GM19035 (cell line): ENCODE measurements around the gene MYLK.
"Not testable (repeated sequence)": the region's sequence is repeated elsewhere in the genome, so short reads cannot be mapped to it uniquely, and the experiment has no call there.

ENCODE experiments used
- ATAC-seq: cut with Tn5 transposase; IDR thresholded peaks from one replicate; pipeline ENCODE4 v1.9.1; 2021; ENCODE audit not compliant: unreplicated experiment

MYLK gene

DNA sequence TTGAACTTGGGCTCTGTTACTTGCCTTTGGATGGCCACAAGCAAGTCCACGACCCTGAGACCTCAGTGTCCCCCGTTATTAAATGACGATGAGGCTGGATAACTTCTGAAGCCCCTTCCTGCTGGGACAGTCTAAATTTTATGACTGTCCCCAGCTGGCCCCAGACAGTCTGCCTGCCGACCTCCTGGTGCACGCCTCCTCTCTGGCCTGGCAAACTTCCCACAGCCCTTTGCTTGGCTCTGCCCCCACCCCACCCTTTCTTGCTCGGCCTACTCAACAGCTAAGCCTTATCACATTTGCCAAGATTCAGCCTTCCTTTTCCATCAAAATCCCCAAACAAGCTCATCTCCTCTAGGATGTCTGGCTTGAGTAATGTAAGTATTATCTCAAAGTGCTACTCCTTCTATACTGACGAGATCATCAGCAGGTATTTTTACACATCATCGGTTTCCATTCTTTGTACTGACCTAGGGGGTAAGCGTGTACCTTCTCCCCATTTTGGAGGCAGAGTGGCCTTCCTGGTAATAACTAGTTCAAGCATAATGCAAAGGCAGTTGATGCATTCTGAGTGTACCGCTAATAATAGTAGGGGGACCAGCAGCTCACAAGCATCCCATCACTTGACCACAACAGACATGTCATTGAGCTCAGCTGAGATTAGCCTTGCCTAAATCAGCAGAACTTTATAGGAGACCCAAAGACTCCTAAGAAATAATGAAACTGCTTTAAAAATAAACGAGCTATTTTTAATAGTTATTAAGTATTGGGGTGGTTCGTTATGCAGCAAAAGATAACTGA is 178.4 kb downstream of the MYLK start:
- ATAC-seq: no peak

DNA sequence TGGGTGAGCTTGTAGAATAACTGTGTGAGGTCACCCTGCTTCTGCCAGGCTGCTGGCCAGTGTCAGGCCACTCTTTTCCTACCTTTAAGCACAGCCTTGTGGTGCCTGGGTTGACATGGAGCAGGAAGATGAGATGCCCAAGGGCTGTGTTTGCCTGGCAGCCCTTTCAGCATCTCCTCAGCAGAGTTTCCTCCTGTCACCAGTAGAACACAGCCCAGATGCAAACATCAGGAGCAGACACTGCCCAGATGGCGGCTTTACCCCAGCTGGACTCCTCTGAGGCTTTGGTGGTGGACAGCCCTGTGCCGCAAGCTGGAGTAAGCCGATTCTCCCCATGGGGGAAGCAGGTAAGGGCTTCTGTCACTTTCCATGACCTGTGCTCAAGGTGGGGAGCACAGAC is 180.5 kb downstream of the MYLK start:
- ATAC-seq: not testable (repeated sequence)

DNA sequence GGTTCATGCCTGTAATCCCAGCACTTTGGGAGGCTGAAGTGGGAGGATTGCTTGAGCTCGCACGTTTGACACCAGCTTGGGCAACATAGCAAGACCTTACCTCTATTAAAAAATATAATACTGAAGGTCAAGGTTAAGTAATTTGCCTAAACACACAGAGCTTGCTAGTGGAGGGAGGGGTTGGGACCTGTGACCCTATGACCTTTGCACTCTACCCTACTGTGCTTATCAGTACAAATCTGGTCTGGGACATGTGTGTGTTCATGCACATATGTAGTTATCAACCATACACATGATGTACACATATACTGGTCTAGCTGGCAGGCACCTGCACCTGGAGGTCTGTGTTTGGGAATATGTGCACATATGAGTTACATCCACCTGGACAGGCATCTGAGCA is 181.4 kb downstream of the MYLK start:
- ATAC-seq: no peak

DNA sequence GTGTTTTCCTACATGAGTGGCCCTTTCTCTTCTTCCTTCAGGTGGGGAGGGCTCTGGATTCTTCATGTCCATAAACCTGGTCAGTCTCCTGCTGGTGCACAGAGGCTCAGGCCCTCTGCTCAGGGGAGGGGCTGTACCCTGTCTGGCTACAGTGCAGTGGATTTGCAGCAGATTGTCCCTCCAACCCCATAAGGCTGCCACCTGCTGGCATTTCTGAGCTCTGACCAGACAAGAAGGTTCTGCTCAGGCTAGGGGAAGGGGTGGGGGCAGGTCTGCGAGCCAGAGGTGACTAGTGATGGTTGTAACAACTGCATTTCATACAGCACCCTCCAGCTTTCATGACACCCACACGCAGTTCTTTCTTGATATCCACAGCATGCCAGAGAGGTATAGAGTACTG is 182.1 kb downstream of the MYLK start:
- ATAC-seq: not testable (repeated sequence)

DNA sequence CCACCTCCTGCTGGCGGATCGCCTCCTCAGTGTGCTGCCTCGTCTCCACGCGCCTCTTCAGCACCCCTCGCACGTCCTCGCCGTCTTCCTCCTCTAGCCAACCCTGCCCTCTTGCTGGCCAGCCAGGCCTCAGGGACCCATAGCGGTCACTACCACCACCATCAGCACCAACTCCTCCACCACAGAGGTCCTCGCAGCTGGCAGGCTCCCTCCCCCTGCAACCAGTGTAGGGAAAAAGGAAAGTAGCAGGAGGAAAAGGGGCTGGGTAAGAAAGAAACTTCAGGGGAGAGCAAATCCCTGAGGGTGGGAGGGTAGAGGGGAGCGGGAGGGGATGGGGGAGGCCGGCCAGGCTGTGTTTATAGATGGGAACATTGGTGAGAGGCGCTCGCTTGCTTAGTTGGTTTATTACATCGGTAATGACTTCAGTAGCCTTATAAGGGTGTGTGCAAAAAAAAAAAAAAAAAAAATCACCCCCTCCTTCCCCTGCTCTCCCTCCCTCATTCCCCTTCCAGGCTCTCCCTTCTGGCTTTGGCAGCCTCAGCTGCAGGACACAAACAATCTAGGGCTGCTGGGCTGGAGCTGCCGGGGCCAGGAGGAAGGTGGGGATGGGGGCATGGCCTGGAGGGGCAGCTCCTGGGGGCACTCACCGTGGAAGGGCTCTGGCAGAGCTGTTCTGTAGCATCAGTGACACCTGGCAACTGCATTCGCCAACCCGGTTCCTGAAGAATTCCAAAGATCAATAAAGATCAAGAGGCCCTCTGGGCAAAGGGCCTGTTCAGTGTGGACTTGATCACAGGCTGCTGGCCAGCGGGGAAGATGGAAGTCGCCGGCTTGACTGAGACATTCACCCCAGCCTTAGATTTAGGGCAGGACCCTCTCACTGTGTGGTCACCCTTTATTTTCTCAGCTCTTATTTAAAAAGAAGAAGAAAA is 183.1 kb downstream of the MYLK start:
- no peak for ATAC-seq

DNA sequence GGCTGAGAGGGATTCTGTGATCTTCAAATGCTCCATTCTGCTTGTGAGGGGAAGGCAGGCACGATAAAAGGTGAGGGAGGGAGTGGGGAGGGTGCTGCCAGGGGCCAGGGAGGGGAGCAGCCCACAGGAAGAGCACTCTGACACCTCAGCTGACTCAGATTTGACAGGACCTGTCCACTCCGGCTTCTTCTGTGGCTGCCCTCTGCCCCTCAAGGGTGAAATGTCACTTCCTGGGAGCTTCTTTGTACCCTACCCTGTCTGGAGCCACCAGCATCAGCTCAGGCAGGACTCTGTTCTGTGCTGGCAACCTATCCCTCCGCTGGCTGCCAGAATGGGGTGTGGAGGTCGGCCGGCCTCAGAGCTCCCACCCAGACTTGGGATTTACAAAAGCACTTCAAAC is 185.3 kb downstream of the MYLK start:
- ATAC-seq: no peak

DNA sequence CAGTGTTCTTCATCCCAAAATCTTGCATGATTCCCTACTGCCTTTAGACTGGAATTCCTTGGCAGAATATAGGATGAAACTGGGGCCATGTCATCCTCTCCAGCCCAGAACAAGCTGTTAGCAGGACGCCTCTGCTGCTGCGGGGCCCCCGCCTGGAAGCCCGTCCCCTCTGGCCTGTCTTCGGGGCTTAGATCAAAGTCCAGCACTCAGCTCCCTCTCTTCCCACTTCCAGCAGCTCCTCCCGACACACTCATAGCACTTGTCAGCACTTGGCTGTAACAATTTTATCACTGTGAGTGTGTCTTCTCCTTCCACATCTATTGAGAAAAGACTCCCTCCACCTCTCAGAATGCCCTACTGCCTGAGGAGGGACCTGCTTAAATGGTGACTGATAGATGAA is 187.3 kb downstream of the MYLK start:
- ATAC-seq: no peak

DNA sequence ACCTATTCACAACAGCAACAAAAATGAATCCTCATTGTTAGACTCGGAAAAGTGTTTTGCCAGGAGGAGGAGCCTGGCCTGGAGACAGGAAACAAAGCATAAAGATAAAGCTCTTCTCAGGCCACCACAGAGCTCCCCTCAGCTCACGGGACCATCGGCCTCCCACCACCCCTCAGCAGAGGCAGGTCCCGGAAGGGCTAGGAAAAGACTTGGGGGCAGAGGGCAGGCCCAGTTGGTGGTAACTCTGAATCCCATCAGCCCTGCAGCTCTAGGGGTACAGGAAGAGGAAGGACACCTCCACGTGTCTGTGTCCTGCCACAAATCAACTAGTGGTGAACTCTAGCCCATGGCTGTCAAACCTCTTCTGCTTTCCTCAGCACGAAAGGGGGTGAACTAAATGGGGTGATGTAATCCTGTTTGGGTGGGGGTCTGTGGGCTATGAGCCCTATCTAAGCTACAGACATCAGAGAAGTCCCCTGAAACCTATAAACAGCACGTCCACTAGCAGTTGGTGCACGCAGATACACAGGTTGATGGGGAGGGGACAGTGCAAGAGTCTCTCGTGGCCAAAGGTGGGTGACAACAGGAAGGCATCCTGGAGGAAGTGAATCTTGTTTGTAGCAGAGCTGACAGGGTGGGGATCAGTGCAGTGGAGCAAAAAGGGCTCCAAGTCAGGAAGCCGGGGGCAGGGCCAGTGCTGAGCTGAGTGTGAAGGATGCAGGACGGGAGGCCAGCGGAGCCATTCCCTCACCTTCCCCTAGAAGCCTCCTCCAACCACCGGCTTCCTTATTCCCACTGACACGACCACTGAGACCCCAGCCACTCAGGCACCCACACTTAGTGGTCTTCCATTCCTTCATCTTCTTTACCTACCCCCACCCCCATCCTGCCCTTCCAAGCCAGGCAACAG is 188.1 kb downstream of the MYLK start:
- no peak for ATAC-seq

DNA sequence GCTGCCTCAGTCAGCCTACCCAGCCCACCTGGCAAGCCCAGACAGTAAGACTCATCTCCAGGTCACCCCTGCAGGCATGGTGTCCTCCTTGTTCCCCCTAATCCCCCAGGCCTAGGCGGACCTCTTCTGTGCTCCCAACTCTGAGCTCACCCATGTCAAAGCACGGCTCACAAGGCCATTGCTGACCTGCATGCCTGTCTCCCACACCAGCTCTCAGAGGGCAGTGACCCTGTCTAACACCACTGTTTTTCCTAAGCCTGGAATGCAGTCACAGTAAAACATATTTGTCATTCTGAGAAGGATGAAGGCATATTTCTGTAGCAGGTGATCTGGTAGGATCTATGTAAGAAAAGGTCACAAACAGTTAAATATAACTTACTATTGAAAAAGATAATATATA is 189.0 kb downstream of the MYLK start:
- ATAC-seq: no peak

DNA sequence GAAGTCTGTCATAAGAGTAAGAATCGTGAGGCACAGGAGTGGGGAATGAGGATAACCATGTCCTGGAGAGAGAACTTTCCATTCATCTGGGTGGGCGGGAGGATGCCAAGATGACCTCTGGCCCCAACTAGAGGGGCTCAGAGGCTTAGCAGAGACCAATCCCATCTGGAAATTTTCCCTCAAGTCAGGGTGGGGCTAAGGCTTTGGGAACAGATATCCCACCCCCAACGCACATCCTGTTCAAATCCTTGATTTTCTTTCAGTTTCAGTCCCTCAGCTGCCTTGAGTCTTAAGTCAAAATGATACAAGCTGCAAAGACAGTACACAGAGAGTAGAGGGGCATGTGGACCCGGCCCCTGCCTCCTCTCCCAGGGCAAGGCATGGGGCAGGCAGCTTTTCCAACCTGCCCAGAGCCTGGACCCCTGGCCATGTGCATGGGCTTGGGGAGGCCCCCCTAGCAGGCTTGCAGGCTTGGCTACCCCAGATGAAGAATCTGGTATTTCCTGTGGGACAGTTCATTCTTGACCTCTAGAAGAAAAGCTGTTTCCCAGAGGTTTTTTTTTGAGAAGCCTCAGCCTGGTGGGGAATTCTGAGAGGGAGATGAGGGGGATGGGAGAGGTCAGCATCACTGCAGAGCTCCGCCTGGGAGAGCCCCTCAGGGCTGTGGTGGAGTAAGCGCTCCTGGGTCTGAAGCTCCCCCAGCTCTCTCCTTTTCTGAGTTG is 189.6 kb downstream of the MYLK start:
- no peak for ATAC-seq

DNA sequence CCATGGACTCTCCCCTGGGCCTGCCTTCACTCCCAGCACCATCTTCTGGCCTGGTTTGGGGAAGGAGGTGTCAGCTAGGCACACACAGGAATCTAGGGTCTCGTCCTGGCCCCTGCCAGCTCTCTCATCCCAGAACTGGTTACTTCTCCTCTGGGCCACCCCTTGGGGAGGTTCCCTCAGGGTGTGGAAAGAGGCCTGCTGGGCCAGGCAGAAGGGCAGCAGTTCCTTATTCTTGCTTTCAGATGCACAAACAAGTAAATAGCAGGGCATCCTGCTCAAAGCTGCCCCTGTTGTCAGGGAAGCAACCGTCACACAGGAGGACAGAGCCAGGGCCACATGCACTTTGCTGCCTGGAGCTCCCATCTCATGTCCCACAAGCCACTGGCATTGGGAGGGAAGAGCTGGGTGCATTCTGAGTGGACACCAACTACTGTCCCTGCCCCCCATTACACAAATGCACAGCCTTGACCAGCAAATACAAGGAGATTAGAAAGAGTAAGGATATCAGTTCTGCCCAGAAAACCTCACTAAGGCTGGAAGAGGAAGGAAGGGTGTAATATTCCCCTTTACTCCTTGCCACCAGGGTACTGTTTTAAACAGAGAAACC is 190.4 kb downstream of the MYLK start:
- no peak for ATAC-seq

DNA sequence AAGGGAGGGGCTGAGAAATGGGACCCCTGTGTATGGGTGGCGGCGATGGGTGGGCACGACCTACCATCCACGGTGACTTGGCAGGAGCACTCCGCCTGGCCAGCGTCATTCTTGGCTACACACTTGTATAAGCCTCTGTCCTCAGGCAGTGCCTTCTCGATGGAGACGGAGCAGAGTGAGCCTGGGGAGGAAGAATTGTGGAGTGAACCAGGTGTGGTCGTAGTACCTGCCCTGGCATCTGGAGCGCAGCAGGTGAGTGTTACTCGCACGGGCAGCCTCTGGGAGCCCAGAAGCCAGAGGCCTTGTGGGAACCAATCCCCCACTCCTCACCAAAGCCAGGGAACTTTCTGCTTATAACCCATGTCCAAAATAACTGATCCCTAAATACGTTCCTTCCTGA is 191.5 kb downstream of the MYLK start:
- ATAC-seq: no peak

DNA sequence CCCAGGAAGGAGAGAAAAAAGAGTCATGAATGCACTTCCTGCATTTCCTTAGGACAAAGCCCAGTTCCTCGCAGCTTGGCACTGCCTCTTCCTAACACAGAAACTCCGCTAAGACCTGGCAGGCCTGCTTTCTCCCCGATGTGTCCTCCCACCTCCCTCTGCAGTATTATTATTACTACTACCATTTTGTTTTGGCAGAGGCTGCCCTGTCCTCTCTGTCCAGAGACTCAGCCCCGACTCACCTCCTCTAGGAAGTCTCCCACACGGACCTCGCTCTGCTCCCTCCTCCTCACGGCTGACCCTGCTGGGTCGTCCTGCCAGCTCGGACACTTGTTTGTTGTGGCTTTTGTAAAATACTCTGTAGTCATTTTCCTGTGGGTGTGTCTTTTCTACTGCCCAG is 192.1 kb downstream of the MYLK start:
- ATAC-seq: no peak

DNA sequence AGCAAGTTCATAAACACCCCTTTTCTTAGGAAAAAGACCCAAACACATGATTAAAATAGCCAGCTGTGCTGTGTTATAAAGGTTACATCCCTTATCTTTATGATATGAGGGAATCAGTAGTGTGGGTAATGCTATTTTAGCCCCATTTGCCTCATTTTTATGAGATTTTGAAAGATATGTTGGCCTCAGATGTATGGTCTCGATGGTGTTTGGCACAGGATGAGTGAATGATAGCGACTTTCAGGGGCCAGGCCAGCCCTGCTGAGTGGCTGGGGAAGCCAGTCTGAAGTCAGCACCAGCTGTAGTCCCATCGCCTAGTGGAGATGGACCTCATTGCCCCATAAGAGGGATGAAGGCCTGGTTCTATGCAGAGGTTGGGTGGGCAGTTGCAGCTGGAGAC is 194.3 kb downstream of the MYLK start:
- no peak for ATAC-seq

DNA sequence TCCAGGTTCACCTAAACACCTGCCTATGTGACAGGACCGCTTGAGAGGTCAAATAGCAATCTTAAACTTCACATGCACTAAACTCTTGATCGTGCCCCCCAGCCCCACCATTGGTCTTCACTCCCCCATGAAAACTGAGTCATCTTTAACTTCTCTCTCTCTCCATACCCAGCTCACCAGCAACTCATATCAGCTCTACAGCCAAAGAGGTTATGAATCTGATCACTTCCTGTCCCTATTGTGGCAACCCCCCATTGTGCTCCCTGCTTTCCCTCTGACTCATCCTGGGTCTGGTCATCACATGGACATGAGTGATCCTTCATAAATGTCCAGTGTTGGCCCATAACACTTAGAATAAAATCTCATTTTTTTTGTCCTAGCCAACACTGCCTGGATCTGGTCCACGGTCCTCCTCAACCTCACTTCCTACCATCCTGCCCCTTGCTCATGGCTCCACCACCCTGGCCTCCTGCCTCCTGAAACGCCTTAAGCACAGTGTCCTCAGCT is 195.8 kb downstream of the MYLK start:
- no peak for ATAC-seq

DNA sequence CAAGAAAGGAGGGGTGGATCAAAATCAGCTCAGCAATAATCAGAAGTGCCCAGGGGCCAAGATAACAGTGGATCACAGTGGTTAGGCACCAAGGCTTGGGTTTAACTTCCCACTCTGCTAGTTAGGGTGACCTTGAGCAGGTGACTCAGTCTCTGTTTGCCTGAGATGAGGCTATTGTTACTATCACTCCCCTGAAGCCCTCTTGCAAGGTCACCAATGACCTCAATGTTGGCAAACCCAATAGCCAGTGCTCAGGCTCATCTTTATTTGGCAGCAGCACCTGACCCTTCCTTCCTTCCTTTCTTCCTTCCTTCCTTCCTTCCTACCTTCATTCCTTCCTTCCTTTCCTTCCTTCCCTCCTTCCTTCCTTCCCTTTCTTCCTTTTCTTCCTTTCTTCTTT is 196.8 kb downstream of the MYLK start:
- no peak for ATAC-seq

DNA sequence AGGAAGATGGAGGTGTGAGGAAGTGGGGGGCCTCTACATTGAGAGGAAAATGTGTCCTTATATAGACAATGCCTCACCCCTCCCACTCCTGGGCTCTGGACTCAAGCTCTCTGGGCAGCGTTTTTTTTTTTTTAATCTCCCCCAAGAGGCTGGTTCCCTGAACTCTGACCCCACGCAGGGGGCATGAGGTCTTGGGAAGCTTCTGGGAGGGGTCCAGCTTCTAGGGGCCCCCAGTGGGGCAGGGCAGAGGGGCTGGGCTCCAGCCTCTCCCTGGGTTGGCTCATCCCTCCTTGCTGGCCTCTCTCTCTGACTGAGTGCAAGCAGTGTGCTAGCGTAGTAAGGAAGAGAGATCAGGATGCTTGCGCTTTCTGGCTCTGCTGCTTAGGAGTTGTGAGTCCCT is 197.9 kb downstream of the MYLK start:
- no peak for ATAC-seq

DNA sequence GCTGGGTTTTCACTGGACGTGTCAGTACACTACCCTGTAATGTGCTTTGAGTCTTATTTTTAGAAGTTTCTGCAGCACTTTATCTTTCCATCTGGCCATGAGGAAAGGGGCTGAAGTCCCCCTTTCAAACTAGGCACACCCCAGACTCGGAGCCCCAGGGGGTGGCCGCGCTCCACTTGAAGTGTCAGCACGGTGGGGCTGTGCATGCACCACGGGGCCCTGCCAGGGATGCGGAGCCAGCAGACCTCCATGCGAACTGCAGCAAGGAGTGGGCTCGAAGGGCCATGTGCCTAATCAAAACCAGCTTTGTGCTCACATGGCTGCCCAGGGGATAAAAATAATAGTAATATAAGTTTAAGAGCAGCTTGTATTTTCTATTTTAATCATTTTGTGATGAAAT is 198.4 kb downstream of the MYLK start:
- ATAC-seq: no peak

DNA sequence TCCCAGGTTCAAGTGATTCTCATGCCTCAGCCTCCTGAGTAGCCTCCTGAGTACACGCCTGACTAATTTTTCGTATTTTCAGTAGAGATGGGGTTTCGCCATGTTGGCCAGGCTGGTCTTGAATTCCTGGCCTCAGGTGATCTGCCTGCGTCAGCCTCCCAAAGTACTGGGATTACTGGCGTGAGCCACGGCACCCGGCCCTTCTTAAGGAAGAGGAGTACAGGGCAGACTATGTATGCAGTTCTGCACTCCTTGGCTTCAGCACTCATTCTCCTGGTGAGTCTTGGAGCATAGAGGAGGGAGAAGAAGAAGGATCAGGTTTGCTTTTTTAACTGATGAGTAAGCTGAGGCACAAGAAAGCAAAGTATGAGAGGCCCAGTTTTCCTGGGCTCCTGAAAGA is 199.5 kb downstream of the MYLK start:
- no peak for ATAC-seq

DNA sequence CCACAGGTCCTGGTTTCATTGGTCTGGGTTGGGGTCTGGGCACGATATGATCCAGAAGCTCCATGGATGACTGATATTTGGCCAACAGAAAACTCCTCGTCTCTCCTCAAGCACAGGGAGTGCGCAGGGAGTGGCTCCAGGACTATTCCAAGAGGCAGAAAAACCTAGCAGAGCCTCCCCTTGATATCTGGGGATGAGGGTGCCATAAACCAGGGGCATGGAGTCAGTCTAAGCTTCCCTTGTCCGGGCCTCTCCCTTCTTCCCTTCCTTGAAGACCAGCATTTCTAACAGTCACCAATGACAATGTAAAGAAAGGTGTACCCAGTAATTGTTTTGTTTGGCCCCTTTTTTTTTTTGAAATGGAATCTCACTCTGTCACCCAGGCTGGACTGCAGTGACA is 199.9 kb downstream of the MYLK start:
- ATAC-seq: no peak
